Loucy (cell line): ENCODE data around the gene CEP72.

Experiments used
- H2AFZ ChIP-seq: fragments of 200-600 bp; sonication (generic); 2 replicates; pipeline ENCODE4 v1.6.0; 2016; ENCODE audit warnings: antibody characterized with exemption, mild to moderate bottlenecking, low read length, moderate library complexity
- H3F3A ChIP-seq: fragments of 200-600 bp; 2 replicates; pipeline ENCODE4 v1.6.0; 2016; ENCODE audit warnings: antibody characterized with exemption, low read depth, mild to moderate bottlenecking
- H3K27me3 ChIP-seq: fragments of 200-600 bp; sonication (generic); 2 replicates; pipeline ENCODE4 v1.6.1; 2014; ENCODE audit warnings: low read length, mild to moderate bottlenecking; ENCODE audit not compliant: insufficient read depth, poor library complexity, severe bottlenecking
- H3K36me3 ChIP-seq: fragments of 200-600 bp; sonication (generic); 2 replicates; pipeline ENCODE4 v1.6.1; 2016; ENCODE audit warnings: low read length; ENCODE audit not compliant: insufficient read depth
- H3K4me1 ChIP-seq: fragments of 200-600 bp; sonication (generic); 2 replicates; pipeline ENCODE4 v1.5.1; 2014; ENCODE audit warnings: low read length, mild to moderate bottlenecking; ENCODE audit not compliant: insufficient read depth, poor library complexity, severe bottlenecking
- H3K4me2 ChIP-seq: fragments of 200-600 bp; sonication (generic); 2 replicates; pipeline ENCODE4 v1.6.0; 2014; ENCODE audit warnings: antibody characterized with exemption, low read length, low read depth, mild to moderate bottlenecking; ENCODE audit not compliant: poor library complexity, severe bottlenecking
- H3K4me3 ChIP-seq: fragments of 200-600 bp; sonication (generic); 2 replicates; pipeline ENCODE4 v1.5.1; 2014; ENCODE audit warnings: low read length, mild to moderate bottlenecking, mixed read lengths; ENCODE audit not compliant: poor library complexity, severe bottlenecking
- H3K79me2 ChIP-seq: fragments of 200-600 bp; sonication (generic); 2 replicates; pipeline ENCODE4 v1.6.1; 2014; ENCODE audit warnings: low read length; ENCODE audit not compliant: insufficient read depth
- H3K9ac ChIP-seq: fragments of 200-600 bp; sonication (generic); 2 replicates; pipeline ENCODE4 v1.6.0; 2014; ENCODE audit warnings: mild to moderate bottlenecking, low read depth, low read length, moderate library complexity; ENCODE audit not compliant: poor library complexity, severe bottlenecking
- H3K9me2 ChIP-seq: fragments of 200-600 bp; sonication (generic); replicated peaks from 2 replicates; pipeline ENCODE4 v1.6.1; 2016; ENCODE audit warnings: low read depth, low read length, mixed read lengths
- H3K9me3 ChIP-seq: fragments of 200-600 bp; sonication (generic); 2 replicates; pipeline ENCODE4 v1.6.1; 2014; ENCODE audit warnings: mild to moderate bottlenecking, antibody characterized with exemption, low read length, low read depth; ENCODE audit not compliant: insufficient read depth
- H4K20me1 ChIP-seq: fragments of 200-600 bp; sonication (generic); 2 replicates; pipeline ENCODE4 v1.6.0; 2014; ENCODE audit warnings: antibody characterized with exemption, low read length, mild to moderate bottlenecking; ENCODE audit not compliant: insufficient read depth, poor library complexity, severe bottlenecking
- CTCF ChIP-seq: fragments of 200-600 bp; sonication (generic); conservative IDR thresholded peaks from 2 replicates; pipeline ENCODE4 v1.5.1; 2014; ENCODE audit warnings: mild to moderate bottlenecking, antibody characterized with exemption, low read length
- EZH2phosphoT487 ChIP-seq: fragments of 200-600 bp; IDR thresholded peaks from 2 replicates; pipeline ENCODE4 v1.6.1; 2018; ENCODE audit warnings: antibody characterized with exemption, mild to moderate bottlenecking, moderate library complexity, borderline replicate concordance

The CEP72 gene

GRCh38 chr5:647311-647710 is 35.2 kb downstream of the CEP72 start:
- no peaks in the 10 kb centered on the region for H4K20me1 ChIP-seq
- H3K9me3 ChIP-seq, result no peaks in the 10 kb centered on the region
- H3K36me3 ChIP-seq, result peaks cover 45% of the 10 kb centered on the region; the same call in 1 of the 2 replicates
- H3F3A ChIP-seq, result no peaks in the 10 kb centered on the region
- no peak overlapping the region for H2AFZ ChIP-seq
- no peaks in the 10 kb centered on the region; the same call in 1 of the 2 replicates for H3K79me2 ChIP-seq
- no peak overlapping the region for H3K4me2 ChIP-seq
- TF ChIP-seq EZH2phosphoT487, result no peak
- no peak for TF ChIP-seq CTCF
- H3K4me3 ChIP-seq, result no peak overlapping the region
- no peaks in the 10 kb centered on the region for H3K9me2 ChIP-seq
- H3K27me3 ChIP-seq, result no peaks in the 10 kb centered on the region
- no peaks in the 10 kb centered on the region for H3K4me1 ChIP-seq
- H3K9ac ChIP-seq, result no peak overlapping the region

GRCh38 chr5:647727-648126 is 35.6 kb downstream of the CEP72 start:
- no peak overlapping the region for H3K4me2 ChIP-seq
- no peak overlapping the region for H3K4me3 ChIP-seq
- H4K20me1 ChIP-seq, result no peaks in the 10 kb centered on the region
- no peak for TF ChIP-seq CTCF
- H3K36me3 ChIP-seq, result peaks cover 41% of the 10 kb centered on the region; the same call in 1 of the 2 replicates
- no peaks in the 10 kb centered on the region; the same call in 1 of the 2 replicates for H3K79me2 ChIP-seq
- no peaks in the 10 kb centered on the region for H3K9me2 ChIP-seq
- no peaks in the 10 kb centered on the region for H3K4me1 ChIP-seq
- no peak overlapping the region for H2AFZ ChIP-seq
- no peaks in the 10 kb centered on the region for H3K27me3 ChIP-seq
- no peaks in the 10 kb centered on the region for H3F3A ChIP-seq
- no peak overlapping the region for H3K9ac ChIP-seq
- no peaks in the 10 kb centered on the region for H3K9me3 ChIP-seq

GRCh38 chr5:651296-652022 is 39.3 kb downstream of the CEP72 start:
- Histone ChIP-seq H3K9ac (no peak overlapping the region), H3K27me3 (no peaks in the 10 kb centered on the region), H3K4me3 (no peak overlapping the region), H3K4me1 (no peaks in the 10 kb centered on the region), H3K79me2 (no peaks in the 10 kb centered on the region; the same call in 1 of the 2 replicates), H3K4me2 (no peak overlapping the region), H3K9me3 (no peaks in the 10 kb centered on the region), H3F3A (no peaks in the 10 kb centered on the region), H3K36me3 (peaks cover 37% of the 10 kb centered on the region; the same call in 1 of the 2 replicates), H2AFZ (no peak overlapping the region), H3K9me2 (no peaks in the 10 kb centered on the region), H4K20me1 (no peaks in the 10 kb centered on the region)
- TF ChIP-seq EZH2phosphoT487 (no peak), CTCF (no peak)
